ENCODE results near the gene ALS2. TPM values are rescaled to one million over a fixed set of nuclear protein-coding genes. Genes with fewer than 3 reads are reported as not detected.

Gene ALS2
- total RNA-seq, 1 donor from 2014 or later = 28.2 TPM

DNA sequence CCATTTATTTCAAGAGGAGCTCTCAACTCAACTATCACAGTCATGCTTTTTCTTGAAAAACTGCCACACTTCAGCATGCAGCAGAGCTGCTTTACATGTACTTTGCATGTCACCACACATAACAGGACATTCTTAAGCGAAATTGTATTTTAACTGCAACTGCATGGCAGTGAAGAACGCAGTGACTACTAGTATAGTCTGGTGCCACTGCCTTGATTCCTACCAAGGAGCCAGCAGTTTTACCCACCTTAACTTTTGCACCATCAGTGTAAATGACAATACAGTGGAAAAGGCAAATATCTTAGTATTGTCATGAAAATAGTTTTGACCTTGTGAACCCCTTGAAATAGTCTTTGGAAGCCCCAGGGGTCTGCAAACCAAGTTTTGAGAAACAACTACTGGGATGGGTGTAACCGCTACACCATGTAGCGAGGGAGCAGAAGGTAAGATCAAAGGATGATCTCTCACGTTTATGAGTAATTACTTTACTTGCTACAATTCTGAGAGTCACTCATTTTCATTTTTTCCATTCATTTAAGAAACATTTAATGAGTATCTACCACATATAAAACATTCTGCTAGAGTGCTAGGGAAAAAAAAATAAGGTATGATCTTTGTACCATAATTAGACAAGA is 50.0 kb downstream of the ALS2 start:
- Histone ChIP-seq H3K4me3 (ENCODE audit: low read length in 3 of 3) (no peak overlapping the region), H3K9ac (ENCODE audit: low read depth in 1 of 3, low read length in 3 of 3) (no peak overlapping the region), H3K27ac (ENCODE audit: low read depth, low read length) (no peak overlapping the region), H3K4me1 (ENCODE audit: control insufficient read depth in 3 of 3, insufficient read depth in 3 of 3, low read length in 3 of 3) (no peaks in the 10 kb centered on the region), H3K27me3 (ENCODE audit: control insufficient read depth in 3 of 3, insufficient read depth in 3 of 3, low read length in 3 of 3) (no peaks in the 10 kb centered on the region), H3K36me3 (ENCODE audit: control insufficient read depth in 3 of 3, insufficient read depth in 3 of 3, low read length in 3 of 3) (peaks cover 29 to 45% (median 44%) of the 10 kb centered on the region in 3 donors), H3K9me3 (ENCODE audit: control insufficient read depth in 3 of 3, low read length in 3 of 3) (no peaks in the 10 kb centered on the region)

GRCh38 chr2:201715459-201715858 is 65.3 kb downstream of the ALS2 start:
- Histone ChIP-seq H3K4me1 (ENCODE audit: control insufficient read depth in 3 of 3, insufficient read depth in 3 of 3, low read length in 3 of 3) (no peaks in the 10 kb centered on the region), H3K4me3 (ENCODE audit: low read length in 3 of 3) (no peak overlapping the region), H3K27ac (ENCODE audit: low read depth, low read length) (no peak overlapping the region), H3K9ac (ENCODE audit: low read depth in 1 of 3, low read length in 3 of 3) (no peak overlapping the region), H3K9me3 (ENCODE audit: control insufficient read depth in 3 of 3, low read length in 3 of 3) (no peaks in the 10 kb centered on the region), H3K36me3 (ENCODE audit: control insufficient read depth in 3 of 3, insufficient read depth in 3 of 3, low read length in 3 of 3) (peaks cover 19 to 44% (median 37%) of the 10 kb centered on the region in 3 donors), H3K27me3 (ENCODE audit: control insufficient read depth in 3 of 3, insufficient read depth in 3 of 3, low read length in 3 of 3) (no peaks in the 10 kb centered on the region)

DNA sequence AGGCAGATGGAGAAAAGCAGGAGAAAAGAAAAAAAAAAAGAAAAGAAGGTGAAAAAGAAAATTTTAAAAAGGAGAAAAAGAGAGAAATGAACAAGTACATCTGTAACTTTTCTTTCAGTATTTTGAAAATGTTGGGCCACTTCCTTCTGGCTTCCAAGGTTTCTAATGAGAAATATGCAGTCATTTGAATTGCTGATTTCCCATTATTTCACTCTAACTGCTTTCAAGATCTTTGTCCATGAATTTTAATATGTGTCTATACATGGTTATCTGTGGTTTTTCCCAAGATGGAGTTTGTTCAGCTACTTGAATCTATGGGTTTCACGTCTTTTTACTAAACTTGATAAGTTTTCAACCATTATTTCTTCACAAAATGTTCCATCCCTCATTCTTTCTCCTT is 68.0 kb downstream of the ALS2 start:
- Histone ChIP-seq H3K27me3 (ENCODE audit: control insufficient read depth in 3 of 3, insufficient read depth in 3 of 3, low read length in 3 of 3) (no peaks in the 10 kb centered on the region), H3K36me3 (ENCODE audit: control insufficient read depth in 3 of 3, insufficient read depth in 3 of 3, low read length in 3 of 3) (peaks cover 23 to 58% (median 48%) of the 10 kb centered on the region in 3 donors), H3K9me3 (ENCODE audit: control insufficient read depth in 3 of 3, low read length in 3 of 3) (no peaks in the 10 kb centered on the region), H3K9ac (ENCODE audit: low read depth in 1 of 3, low read length in 3 of 3) (no peak overlapping the region), H3K4me3 (ENCODE audit: low read length in 3 of 3) (no peak overlapping the region), H3K4me1 (ENCODE audit: control insufficient read depth in 3 of 3, insufficient read depth in 3 of 3, low read length in 3 of 3) (no peaks in the 10 kb centered on the region), H3K27ac (ENCODE audit: low read depth, low read length) (no peak overlapping the region)

GRCh38 chr2:201709747-201710146 is 71.0 kb downstream of the ALS2 start:
- Histone ChIP-seq H3K9ac (ENCODE audit: low read depth in 1 of 3, low read length in 3 of 3) (no peak overlapping the region), H3K9me3 (ENCODE audit: control insufficient read depth in 3 of 3, low read length in 3 of 3) (no peaks in the 10 kb centered on the region), H3K27me3 (ENCODE audit: control insufficient read depth in 3 of 3, insufficient read depth in 3 of 3, low read length in 3 of 3) (no peaks in the 10 kb centered on the region), H3K27ac (ENCODE audit: low read depth, low read length) (no peak overlapping the region), H3K4me3 (ENCODE audit: low read length in 3 of 3) (no peak overlapping the region), H3K4me1 (ENCODE audit: control insufficient read depth in 3 of 3, insufficient read depth in 3 of 3, low read length in 3 of 3) (no peaks in the 10 kb centered on the region), H3K36me3 (ENCODE audit: control insufficient read depth in 3 of 3, insufficient read depth in 3 of 3, low read length in 3 of 3) (peaks cover 17 to 59% (median 57%) of the 10 kb centered on the region in 3 donors)

DNA sequence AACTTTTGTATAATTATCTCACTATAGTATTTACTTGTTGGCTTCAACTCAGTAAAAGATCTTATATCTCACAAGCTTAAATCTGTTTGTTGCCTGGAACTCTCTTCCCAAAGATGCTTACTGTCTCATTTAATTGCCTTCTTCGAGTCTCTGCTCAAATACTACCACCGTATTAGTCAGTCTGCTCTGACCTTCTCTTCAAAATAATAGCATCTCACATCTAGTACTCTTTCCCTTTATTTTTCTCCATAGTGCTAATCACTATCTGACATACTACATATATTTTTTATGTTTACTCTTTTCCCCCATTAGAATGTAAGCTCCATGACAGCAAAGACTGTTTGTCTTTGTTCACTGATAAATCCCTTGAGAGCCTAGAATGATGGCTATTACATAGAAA is 71.7 kb downstream of the ALS2 start:
- no peaks in the 10 kb centered on the region for H3K4me1 ChIP-seq (ENCODE audit: control insufficient read depth in 3 of 3, insufficient read depth in 3 of 3, low read length in 3 of 3)
- no peaks in the 10 kb centered on the region for H3K27me3 ChIP-seq (ENCODE audit: control insufficient read depth in 3 of 3, insufficient read depth in 3 of 3, low read length in 3 of 3)
- no peaks in the 10 kb centered on the region for H3K9me3 ChIP-seq (ENCODE audit: control insufficient read depth in 3 of 3, low read length in 3 of 3)
- H3K36me3 ChIP-seq (ENCODE audit: control insufficient read depth in 3 of 3, insufficient read depth in 3 of 3, low read length in 3 of 3) = peaks cover 12 to 60% (median 57%) of the 10 kb centered on the region in 3 donors
- H3K4me3 ChIP-seq (ENCODE audit: low read length in 3 of 3) = no peak overlapping the region
- no peak overlapping the region for H3K27ac ChIP-seq (ENCODE audit: low read depth, low read length)
- H3K9ac ChIP-seq (ENCODE audit: low read depth in 1 of 3, low read length in 3 of 3) = no peak overlapping the region

- H3K27ac ChIP-seq (ENCODE audit: low read depth, low read length) = no peak overlapping the region
- no peaks in the 10 kb centered on the region for H3K4me1 ChIP-seq (ENCODE audit: control insufficient read depth in 3 of 3, insufficient read depth in 3 of 3, low read length in 3 of 3)
- no peak overlapping the region for H3K9ac ChIP-seq (ENCODE audit: low read depth in 1 of 3, low read length in 3 of 3)
- H3K27me3 ChIP-seq (ENCODE audit: control insufficient read depth in 3 of 3, insufficient read depth in 3 of 3, low read length in 3 of 3) = no peaks in the 10 kb centered on the region
- peaks cover 14 to 64% (median 60%) of the 10 kb centered on the region in 3 donors for H3K36me3 ChIP-seq (ENCODE audit: control insufficient read depth in 3 of 3, insufficient read depth in 3 of 3, low read length in 3 of 3)
- H3K9me3 ChIP-seq (ENCODE audit: control insufficient read depth in 3 of 3, low read length in 3 of 3) = no peaks in the 10 kb centered on the region
- no peak overlapping the region for H3K4me3 ChIP-seq (ENCODE audit: low read length in 3 of 3)
These were observed 73.0 kb downstream of the ALS2 start for GRCh38 chr2:201707753-201708152.

DNA sequence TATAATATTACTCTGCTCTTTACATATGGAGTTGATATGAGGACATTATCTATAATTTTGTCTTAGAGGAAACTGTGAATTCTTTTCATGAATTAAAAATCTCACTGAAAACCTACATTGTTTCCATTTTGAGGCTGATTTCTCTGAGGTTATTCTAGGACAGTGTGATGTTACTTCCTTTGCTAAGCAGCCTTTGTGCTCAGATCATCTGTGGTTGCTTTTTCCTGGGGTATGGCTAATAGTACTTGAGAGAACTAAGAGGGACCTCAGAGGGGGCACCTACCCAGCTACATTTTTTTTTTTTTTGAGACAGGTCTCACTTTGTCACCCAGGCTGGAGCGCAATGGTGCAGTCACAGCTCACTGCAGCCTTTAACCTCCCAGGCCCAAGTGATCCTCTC is 73.6 kb downstream of the ALS2 start:
- H3K27ac ChIP-seq (ENCODE audit: low read depth, low read length) = no peak overlapping the region
- H3K27me3 ChIP-seq (ENCODE audit: control insufficient read depth in 3 of 3, insufficient read depth in 3 of 3, low read length in 3 of 3) = no peaks in the 10 kb centered on the region
- H3K4me3 ChIP-seq (ENCODE audit: low read length in 3 of 3) = no peak overlapping the region
- no peaks in the 10 kb centered on the region for H3K9me3 ChIP-seq (ENCODE audit: control insufficient read depth in 3 of 3, low read length in 3 of 3)
- no peaks in the 10 kb centered on the region for H3K4me1 ChIP-seq (ENCODE audit: control insufficient read depth in 3 of 3, insufficient read depth in 3 of 3, low read length in 3 of 3)
- H3K9ac ChIP-seq (ENCODE audit: low read depth in 1 of 3, low read length in 3 of 3) = no peak overlapping the region
- H3K36me3 ChIP-seq (ENCODE audit: control insufficient read depth in 3 of 3, insufficient read depth in 3 of 3, low read length in 3 of 3) = peaks cover 14 to 64% (median 61%) of the 10 kb centered on the region in 3 donors

DNA sequence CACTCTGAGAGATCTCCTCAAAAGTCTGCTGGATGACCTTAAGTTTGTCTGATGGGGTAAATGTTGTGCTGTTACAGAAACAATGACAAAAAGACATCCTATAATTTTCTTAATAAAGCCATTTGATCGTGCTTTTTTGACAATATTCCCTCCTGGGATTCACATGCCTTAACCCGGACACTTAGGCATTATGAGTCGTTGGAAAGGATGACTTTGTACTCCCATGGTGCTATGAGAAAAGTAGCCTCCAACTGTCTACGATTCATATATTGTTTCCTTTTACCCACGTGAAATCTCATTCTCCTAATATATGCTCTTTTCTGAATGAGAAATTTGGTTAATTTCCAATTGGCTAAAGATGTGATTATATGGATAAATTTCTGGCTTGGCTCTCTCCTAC is 76.2 kb downstream of the ALS2 start:
- Histone ChIP-seq H3K4me3 (ENCODE audit: low read length in 3 of 3) (no peak overlapping the region), H3K36me3 (ENCODE audit: control insufficient read depth in 3 of 3, insufficient read depth in 3 of 3, low read length in 3 of 3) (peaks cover 17 to 60% (median 50%) of the 10 kb centered on the region in 3 donors), H3K9me3 (ENCODE audit: control insufficient read depth in 3 of 3, low read length in 3 of 3) (no peaks in the 10 kb centered on the region)

GRCh38 chr2:201701646-201702045 is 79.1 kb downstream of the ALS2 start:
- no peak overlapping the region for H3K4me3 ChIP-seq (ENCODE audit: low read length in 3 of 3)
- peaks cover 12 to 42% (median 33%) of the 10 kb centered on the region in 3 donors for H3K36me3 ChIP-seq (ENCODE audit: control insufficient read depth in 3 of 3, insufficient read depth in 3 of 3, low read length in 3 of 3)
- H3K4me1 ChIP-seq (ENCODE audit: control insufficient read depth in 3 of 3, insufficient read depth in 3 of 3, low read length in 3 of 3) = peaks cover 0 to 6% (median 0%) of the 10 kb centered on the region in 3 donors

More for the DNA sequence above, 76.2 kb downstream of the ALS2 start:
- Histone ChIP-seq H3K4me1 (ENCODE audit: control insufficient read depth in 3 of 3, insufficient read depth in 3 of 3, low read length in 3 of 3) (no peaks in the 10 kb centered on the region), H3K9ac (ENCODE audit: low read depth in 1 of 3, low read length in 3 of 3) (no peak overlapping the region), H3K27me3 (ENCODE audit: control insufficient read depth in 3 of 3, insufficient read depth in 3 of 3, low read length in 3 of 3) (no peaks in the 10 kb centered on the region), H3K27ac (ENCODE audit: low read depth, low read length) (no peak overlapping the region)

DNA sequence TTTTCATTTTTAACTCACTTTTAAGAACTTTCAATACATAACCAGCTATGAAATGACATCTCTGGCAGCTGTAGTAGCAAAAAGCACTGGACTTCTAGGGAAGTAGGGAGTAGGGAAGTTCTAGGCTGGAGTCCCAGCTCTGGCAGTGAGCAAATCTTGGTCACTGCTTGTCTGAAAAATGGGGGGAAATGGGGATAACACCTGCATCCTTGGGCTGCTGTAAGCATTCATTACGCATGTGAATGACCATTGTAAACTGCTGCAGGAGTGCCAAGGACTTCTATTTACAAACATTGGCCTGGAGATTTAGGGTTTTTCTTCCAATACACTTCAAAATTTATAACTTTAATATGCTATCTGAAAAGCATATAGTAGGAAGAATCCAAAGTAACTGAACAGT is 81.3 kb downstream of the ALS2 start:
- H3K36me3 ChIP-seq (ENCODE audit: control insufficient read depth in 3 of 3, insufficient read depth in 3 of 3, low read length in 3 of 3) = peaks cover 10 to 26% (median 24%) of the 10 kb centered on the region in 3 donors
- H3K4me1 ChIP-seq (ENCODE audit: control insufficient read depth in 3 of 3, insufficient read depth in 3 of 3, low read length in 3 of 3) = peaks cover 0 to 12% (median 0%) of the 10 kb centered on the region in 3 donors
- no peak overlapping the region for H3K4me3 ChIP-seq (ENCODE audit: low read length in 3 of 3)
- H3K27me3 ChIP-seq (ENCODE audit: control insufficient read depth in 3 of 3, insufficient read depth in 3 of 3, low read length in 3 of 3) = no peaks in the 10 kb centered on the region
- H3K9me3 ChIP-seq (ENCODE audit: control insufficient read depth in 3 of 3, low read length in 3 of 3) = no peaks in the 10 kb centered on the region
- no peak overlapping the region for H3K9ac ChIP-seq (ENCODE audit: low read depth in 1 of 3, low read length in 3 of 3)
- no peak overlapping the region for H3K27ac ChIP-seq (ENCODE audit: low read depth, low read length)

More at GRCh38 chr2:201701646-201702045, 79.1 kb downstream of the ALS2 start:
- Histone ChIP-seq H3K27ac (ENCODE audit: low read depth, low read length) (no peak overlapping the region), H3K9ac (ENCODE audit: low read depth in 1 of 3, low read length in 3 of 3) (no peak overlapping the region), H3K27me3 (ENCODE audit: control insufficient read depth in 3 of 3, insufficient read depth in 3 of 3, low read length in 3 of 3) (no peaks in the 10 kb centered on the region), H3K9me3 (ENCODE audit: control insufficient read depth in 3 of 3, low read length in 3 of 3) (no peaks in the 10 kb centered on the region)
